Activated T-cell treated with anti-CD3 and anti-CD28 coated beads for 4 hours (primary cell): ENCODE measurements around the gene SORCS2.
A peak's percentile ranks its signal among the peaks of the same experiment; 100 is the strongest.

Source experiments
- DNase-seq: peaks from one replicate; pipeline ENCODE4 v3.0.0-alpha.2; 2020

SORCS2 gene

GRCh38 chr4:7709431-7709830, 517.1 kb downstream of the SORCS2 start:
- no peak for DNase-seq

- no peak for DNase-seq
These were observed 517.8 kb downstream of the SORCS2 start for GRCh38 chr4:7710126-7710525.

- DNase-seq = no peak
These were observed 518.4 kb downstream of the SORCS2 start for GRCh38 chr4:7710576-7711306.

- DNase-seq = no peak
These were observed 519.1 kb downstream of the SORCS2 start for GRCh38 chr4:7711307-7711963.

- no peak for DNase-seq
These were observed 519.8 kb downstream of the SORCS2 start for GRCh38 chr4:7712021-7712671.

- DNase-seq = no peak
These were observed 521.4 kb downstream of the SORCS2 start for GRCh38 chr4:7713757-7714156.

- DNase-seq = no peak
These were observed 521.8 kb downstream of the SORCS2 start for GRCh38 chr4:7714176-7714575.

- DNase-seq = no peak
These were observed 522.4 kb downstream of the SORCS2 start for GRCh38 chr4:7714738-7715137.

- DNase-seq = no peak
These were observed 523.1 kb downstream of the SORCS2 start for GRCh38 chr4:7715271-7716009.

- no peak for DNase-seq
These were observed 523.8 kb downstream of the SORCS2 start for GRCh38 chr4:7716010-7716721.

GRCh38 chr4:7717161-7717560, 524.8 kb downstream of the SORCS2 start:
- DNase-seq = no peak

- DNase-seq = no peak
These were observed 525.7 kb downstream of the SORCS2 start for GRCh38 chr4:7717946-7718490.

GRCh38 chr4:7719354-7720174, 527.2 kb downstream of the SORCS2 start:
- peak; percentile 52 for DNase-seq

GRCh38 chr4:7721984-7722551, 529.7 kb downstream of the SORCS2 start:
- DNase-seq = no peak

- DNase-seq = no peak
These were observed 530.5 kb downstream of the SORCS2 start for GRCh38 chr4:7722766-7723387.

- no peak for DNase-seq
These were observed 531.3 kb downstream of the SORCS2 start for GRCh38 chr4:7723625-7724024.

- no peak for DNase-seq
These were observed 533.6 kb downstream of the SORCS2 start for GRCh38 chr4:7725951-7726350.

- no peak for DNase-seq
These were observed 534.5 kb downstream of the SORCS2 start for GRCh38 chr4:7726665-7727413.

- DNase-seq = no peak
These were observed 535.4 kb downstream of the SORCS2 start for GRCh38 chr4:7727749-7728148.

- no peak for DNase-seq
These were observed 539.1 kb downstream of the SORCS2 start for GRCh38 chr4:7731437-7731836.
